Type B pancreatic cell (in vitro differentiated cells): ENCODE data around the gene SPTBN2. TPM values are rescaled to one million over a fixed set of nuclear protein-coding genes. Genes with fewer than 3 reads are reported as not detected.

Source experiments
- DNase-seq: peaks from one replicate; pipeline ENCODE4 v3.0.0; 2021; ENCODE audit warnings: mixed read lengths; ENCODE audit not compliant: unreplicated experiment; ENCODE audit errors: extremely low spot score
- H3K27ac Mint-ChIP-seq: 2 replicates; pipeline ENCODE4 v1.8.0; 2021; ENCODE audit warnings: mild to moderate bottlenecking, mixed read lengths
- H3K27me3 Mint-ChIP-seq: 2 replicates; pipeline ENCODE4 v1.8.0; 2021; ENCODE audit warnings: mixed read lengths
- H3K36me3 Mint-ChIP-seq: 2 replicates; pipeline ENCODE4 v1.8.0; 2021; ENCODE audit warnings: mixed read lengths
- H3K4me1 Mint-ChIP-seq: one replicate; pipeline ENCODE4 v1.8.0; 2021; ENCODE audit warnings: mixed read lengths; ENCODE audit not compliant: unreplicated experiment
- H3K4me3 Mint-ChIP-seq: 2 replicates; pipeline ENCODE4 v1.8.0; 2021; ENCODE audit warnings: mild to moderate bottlenecking, mixed read lengths
- H3K9me3 Mint-ChIP-seq: 2 replicates; pipeline ENCODE4 v1.8.0; 2021; ENCODE audit warnings: mixed read lengths
- total RNA-seq: library from RNA; stranded (reverse); gene quantifications from 2 replicates; pipeline ENCODE4 v1.2.1, GENCODE V29; 2021; ENCODE audit warnings: low replicate concordance
- TF ChIP-seq, protein P1 (sequence below): fragments of 200-600 bp; sonication (generic); conservative IDR thresholded peaks from 2 replicates; pipeline ENCODE4 v1.5.0; 2021; ENCODE audit warnings: antibody characterized with exemption, mild to moderate bottlenecking

The SPTBN2 gene
- total RNA-seq, 1 donor from 2014 or later: 56.0 TPM

DNA sequence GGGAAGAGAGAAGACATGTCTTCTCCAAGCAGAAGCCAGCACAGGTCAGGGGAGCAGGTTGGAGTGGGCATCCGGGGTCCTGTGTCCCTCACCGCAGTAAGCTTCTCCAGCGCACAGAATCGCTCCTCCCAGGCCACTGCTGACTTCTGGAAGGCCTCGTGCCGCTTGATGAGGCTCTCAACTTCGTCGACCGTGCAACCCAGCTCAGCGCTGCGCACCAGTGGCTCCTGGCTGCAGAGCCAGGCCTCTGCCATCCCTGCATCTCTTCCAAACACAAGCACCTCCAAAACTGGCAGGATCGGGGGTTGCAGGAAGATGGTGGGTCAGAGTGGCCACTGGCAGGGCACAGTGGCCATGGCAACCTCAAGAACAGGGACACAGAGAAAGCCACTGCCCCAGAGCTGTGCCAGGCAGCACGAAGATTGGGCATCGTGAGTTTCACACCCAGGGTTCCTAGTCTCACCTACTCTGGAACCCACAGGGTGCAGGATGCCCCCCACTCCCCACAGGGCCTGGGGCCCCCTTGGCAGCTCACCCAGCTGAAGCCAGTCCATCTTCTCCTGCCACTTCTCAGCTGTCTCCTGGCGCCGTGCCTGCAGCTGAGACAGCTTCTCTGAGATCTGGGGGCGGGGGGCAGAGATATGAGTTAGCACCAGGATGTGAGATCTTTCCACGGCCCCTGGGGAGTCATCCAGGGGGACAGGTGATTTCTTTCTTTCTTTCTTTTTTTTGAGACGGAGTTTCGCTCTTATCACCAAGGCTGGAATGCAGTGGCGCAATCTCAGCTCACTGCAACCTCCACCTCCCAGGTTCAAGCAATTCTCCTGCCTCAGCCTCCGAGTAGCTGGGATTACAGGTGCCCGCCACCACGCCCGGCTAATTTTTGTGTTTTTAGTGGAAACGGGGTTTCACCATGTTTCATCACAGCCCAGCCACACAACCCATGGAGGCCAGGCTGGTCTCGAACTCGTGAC lies 40.2 kb downstream of the SPTBN2 start:
- no peak overlapping the region for H3K4me3 Mint-ChIP-seq
- no peak for DNase-seq
- H3K9me3 Mint-ChIP-seq: no peaks in the 10 kb centered on the region
- H3K36me3 Mint-ChIP-seq: peaks cover 6% of the 10 kb centered on the region
- H3K27me3 Mint-ChIP-seq: no peaks in the 10 kb centered on the region
- TF ChIP-seq, protein P1, sequence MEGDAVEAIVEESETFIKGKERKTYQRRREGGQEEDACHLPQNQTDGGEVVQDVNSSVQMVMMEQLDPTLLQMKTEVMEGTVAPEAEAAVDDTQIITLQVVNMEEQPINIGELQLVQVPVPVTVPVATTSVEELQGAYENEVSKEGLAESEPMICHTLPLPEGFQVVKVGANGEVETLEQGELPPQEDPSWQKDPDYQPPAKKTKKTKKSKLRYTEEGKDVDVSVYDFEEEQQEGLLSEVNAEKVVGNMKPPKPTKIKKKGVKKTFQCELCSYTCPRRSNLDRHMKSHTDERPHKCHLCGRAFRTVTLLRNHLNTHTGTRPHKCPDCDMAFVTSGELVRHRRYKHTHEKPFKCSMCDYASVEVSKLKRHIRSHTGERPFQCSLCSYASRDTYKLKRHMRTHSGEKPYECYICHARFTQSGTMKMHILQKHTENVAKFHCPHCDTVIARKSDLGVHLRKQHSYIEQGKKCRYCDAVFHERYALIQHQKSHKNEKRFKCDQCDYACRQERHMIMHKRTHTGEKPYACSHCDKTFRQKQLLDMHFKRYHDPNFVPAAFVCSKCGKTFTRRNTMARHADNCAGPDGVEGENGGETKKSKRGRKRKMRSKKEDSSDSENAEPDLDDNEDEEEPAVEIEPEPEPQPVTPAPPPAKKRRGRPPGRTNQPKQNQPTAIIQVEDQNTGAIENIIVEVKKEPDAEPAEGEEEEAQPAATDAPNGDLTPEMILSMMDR: no peak
- H3K27ac Mint-ChIP-seq: no peak overlapping the region
- peaks cover 10% of the 10 kb centered on the region for H3K4me1 Mint-ChIP-seq

DNA sequence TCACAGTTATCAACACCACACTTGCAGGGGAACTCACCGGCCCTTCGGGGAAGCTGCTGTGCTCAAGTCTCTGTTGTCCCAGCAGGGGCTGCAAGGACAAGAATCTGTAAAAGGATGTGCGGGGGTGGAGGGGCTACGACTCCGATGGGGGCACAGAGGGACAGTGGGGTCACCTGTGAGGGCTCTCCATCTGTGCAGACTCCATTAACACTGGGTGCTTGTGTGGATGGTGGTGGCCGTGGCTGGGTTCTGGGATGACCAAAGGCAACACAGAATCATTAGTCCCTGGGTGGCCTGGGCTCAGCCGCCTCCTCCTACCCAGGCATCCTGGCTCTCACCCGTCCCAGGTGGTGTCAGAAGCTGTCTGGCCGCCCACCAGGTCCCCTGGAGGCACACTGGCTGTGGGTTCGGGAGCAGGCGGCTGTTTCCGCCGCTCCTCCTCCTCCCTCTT lies 41.2 kb downstream of the SPTBN2 start:
- peaks cover 10% of the 10 kb centered on the region for H3K4me1 Mint-ChIP-seq
- H3K27ac Mint-ChIP-seq: no peak overlapping the region
- TF ChIP-seq, protein P1: no peak
- H3K27me3 Mint-ChIP-seq: no peaks in the 10 kb centered on the region
- H3K4me3 Mint-ChIP-seq: no peak overlapping the region
- no peaks in the 10 kb centered on the region for H3K9me3 Mint-ChIP-seq
- peaks cover 9% of the 10 kb centered on the region for H3K36me3 Mint-ChIP-seq
- no peak for DNase-seq

DNA sequence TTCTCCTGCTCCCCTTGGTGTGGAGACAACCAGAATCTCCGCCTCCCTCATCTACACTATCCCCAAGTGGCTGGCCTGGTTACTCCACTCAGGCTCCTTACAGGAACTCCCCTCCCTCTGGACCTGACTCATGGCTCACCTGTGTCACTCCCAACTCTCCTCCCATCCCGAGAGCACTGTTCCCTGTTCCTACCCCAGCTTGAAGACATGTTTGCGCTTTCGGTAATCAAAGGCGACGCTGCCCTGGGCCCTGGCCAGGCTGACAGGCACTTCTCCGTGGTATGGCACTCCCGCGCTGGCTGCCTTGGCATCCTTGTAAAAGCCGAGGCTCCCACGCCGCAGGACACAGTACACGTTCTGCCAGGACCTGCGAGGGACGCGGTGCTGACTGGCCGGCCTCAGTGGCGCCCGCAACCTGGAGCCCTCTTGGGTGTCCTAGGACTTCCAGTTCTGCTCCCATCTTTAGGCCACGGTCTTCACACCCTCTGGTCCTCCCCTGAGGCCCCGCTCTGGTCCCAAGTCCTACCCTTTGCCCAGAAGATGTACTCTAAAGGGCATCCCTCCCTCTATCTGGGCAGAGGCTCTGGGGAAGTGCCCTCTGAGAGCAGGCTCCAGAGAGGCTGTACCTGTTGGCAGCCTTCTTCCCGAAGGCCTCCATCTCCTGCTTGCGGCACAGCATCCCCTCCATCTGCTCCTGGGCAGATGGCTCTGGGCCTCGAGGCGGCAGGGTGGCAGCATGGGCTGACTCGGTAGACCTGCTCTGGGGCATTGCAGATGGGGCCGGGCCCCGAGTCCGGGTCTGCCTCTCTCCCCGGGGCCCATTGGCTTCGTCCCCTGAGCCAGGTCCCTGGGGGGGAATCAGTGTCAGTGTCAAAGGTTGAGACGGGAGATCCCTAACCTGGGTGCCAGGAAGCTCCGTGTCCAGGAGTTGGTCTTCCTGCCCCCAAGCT lies 41.9 kb downstream of the SPTBN2 start:
- Mint-ChIP-seq H3K36me3 (peaks cover 9% of the 10 kb centered on the region), H3K27me3 (no peaks in the 10 kb centered on the region), H3K4me1 (peaks cover 10% of the 10 kb centered on the region), H3K27ac (no peak overlapping the region), H3K4me3 (no peak overlapping the region), H3K9me3 (no peaks in the 10 kb centered on the region)
- no peak for DNase-seq
- TF ChIP-seq, protein P1: no peak

DNA sequence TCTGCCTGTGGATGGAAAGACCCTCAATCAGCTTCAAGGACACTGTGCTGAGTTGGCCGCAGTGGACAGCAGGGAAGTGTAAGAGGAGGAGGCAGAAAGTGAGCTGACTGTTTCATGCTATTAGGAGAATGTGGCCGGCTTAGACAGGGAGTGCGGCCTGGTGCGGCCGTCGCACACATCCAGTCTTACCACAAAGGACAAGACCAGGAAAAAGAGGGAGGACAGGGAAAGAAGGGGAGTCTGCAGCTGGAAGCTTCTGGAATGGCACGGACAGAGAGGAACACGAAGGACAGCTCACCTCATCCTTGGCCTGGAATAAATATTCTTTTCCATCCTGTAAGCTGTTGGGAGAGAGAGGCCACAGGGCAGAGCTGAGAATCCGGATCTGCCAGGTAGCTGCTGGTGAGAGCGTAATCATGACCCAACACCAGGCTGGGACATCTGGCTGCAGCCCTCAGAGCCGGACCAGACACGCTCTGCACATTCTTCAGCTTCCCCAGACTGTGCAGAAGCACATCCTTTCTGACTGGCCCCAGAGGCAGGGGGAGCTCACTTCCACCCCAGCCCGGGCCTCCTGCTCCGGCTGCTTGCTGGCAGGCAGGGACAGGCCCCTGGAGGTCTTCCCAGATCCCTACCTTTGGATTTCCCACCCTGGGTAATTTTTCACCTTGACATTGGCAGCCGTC lies 42.8 kb downstream of the SPTBN2 start:
- Mint-ChIP-seq H3K27me3 (no peaks in the 10 kb centered on the region), H3K9me3 (no peaks in the 10 kb centered on the region), H3K36me3 (peaks cover 9% of the 10 kb centered on the region), H3K4me3 (no peak overlapping the region), H3K27ac (peak overlapping the region; percentile 51), H3K4me1 (peaks cover 10% of the 10 kb centered on the region)
- TF ChIP-seq, protein P1: no peak
- no peak for DNase-seq
